ENCODE results near the gene HCFC1R1.

DNA sequence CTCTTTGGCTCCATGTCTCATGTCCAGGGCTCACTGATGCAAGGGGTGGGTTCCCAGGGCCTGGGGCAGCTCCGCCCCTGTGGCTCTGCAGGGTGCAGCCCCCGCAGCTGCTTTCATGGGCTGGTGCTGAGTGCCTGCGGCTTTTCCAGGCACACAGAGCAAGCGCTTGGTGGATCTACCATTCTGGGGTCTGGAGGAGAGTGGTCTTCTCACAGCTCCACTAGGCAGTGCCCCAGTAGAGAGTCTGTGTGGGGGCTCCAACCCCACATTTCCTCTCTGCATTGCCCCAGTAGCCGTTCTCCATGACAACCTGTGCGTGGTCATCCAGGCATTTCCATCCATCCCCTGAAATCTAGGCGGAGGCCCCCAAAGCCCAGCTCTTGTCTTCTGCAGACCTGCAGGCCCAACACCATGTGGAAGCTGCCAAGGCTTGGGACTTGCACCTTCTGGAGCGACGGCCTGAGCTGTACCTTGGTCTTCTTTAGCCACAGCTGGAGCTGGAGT lies 46.9 kb upstream of the HCFC1R1 start:
- no peak for TF ChIP-seq POLR2A (IDR thresholded peaks at IDR 0.05)
- TF ChIP-seq, protein P1, sequence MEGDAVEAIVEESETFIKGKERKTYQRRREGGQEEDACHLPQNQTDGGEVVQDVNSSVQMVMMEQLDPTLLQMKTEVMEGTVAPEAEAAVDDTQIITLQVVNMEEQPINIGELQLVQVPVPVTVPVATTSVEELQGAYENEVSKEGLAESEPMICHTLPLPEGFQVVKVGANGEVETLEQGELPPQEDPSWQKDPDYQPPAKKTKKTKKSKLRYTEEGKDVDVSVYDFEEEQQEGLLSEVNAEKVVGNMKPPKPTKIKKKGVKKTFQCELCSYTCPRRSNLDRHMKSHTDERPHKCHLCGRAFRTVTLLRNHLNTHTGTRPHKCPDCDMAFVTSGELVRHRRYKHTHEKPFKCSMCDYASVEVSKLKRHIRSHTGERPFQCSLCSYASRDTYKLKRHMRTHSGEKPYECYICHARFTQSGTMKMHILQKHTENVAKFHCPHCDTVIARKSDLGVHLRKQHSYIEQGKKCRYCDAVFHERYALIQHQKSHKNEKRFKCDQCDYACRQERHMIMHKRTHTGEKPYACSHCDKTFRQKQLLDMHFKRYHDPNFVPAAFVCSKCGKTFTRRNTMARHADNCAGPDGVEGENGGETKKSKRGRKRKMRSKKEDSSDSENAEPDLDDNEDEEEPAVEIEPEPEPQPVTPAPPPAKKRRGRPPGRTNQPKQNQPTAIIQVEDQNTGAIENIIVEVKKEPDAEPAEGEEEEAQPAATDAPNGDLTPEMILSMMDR (IDR thresholded peaks at IDR 0.05): no peak
